Measurements from ENCODE around the gene LPO.

Gene LPO

DNA sequence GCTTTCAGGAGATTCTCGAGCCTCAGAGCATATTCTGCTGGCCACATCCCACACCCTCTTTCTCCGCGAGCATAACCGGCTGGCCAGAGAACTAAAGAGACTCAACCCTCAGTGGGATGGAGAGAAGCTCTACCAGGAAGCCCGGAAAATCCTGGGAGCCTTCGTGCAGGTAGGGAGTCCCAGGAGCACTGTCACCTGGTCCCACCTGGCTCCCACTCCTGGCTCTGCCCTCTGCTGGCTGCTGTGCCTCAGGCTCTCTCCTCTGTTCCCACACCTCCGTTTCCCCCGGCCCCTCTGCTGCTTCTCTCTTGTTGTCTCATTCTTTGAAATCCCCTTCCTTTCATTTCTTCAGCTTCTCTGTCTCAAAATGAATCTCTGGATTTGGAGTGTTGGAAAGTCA, 16.4 kb downstream of the LPO start:
- DNase-seq (ENCODE audit: low spot score) (no peak), FAIRE-seq (no peak)

DNA sequence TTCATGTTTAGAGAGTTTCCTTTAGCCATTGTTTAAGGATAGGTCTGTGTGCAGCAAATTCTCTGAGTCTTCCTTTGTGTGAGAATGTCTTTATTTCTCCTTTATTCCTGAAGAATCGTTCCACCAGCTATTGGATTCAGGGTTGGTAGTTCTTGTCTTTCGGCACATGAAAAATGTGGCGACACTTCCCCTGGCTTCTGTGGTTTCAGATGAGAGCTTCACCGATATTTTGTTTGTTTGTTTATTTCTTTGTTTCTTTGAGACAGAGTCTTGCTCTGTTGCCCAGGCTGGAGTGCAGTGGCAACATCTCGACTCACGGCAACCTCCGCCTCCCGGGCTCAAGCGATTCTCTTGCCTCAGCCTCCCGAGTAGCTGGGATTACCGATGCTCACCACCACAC, 23.8 kb downstream of the LPO start:
- FAIRE-seq, result no peak
- DNase-seq (ENCODE audit: low spot score), result no peak

DNA sequence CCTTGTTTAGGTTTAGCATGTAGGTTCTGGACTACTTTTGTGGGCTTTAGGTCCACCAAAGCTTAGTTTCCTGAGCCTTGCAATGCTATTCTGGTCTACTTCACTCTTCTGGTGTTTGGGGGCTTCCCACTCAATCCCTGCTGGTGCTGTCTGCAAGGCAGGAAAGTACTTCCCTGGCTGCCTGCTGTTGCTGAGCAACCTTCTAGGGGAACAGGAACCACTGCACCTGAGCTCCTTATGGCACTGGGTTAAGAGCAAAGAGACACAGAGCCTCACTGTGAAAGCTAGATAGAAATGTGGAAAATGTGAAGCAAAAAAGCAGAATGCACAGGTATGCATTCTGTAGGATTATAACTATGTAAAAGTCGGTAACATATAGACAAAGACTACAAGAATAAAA, 25.4 kb downstream of the LPO start:
- FAIRE-seq (no peak), DNase-seq (ENCODE audit: low spot score) (no peak)

DNA sequence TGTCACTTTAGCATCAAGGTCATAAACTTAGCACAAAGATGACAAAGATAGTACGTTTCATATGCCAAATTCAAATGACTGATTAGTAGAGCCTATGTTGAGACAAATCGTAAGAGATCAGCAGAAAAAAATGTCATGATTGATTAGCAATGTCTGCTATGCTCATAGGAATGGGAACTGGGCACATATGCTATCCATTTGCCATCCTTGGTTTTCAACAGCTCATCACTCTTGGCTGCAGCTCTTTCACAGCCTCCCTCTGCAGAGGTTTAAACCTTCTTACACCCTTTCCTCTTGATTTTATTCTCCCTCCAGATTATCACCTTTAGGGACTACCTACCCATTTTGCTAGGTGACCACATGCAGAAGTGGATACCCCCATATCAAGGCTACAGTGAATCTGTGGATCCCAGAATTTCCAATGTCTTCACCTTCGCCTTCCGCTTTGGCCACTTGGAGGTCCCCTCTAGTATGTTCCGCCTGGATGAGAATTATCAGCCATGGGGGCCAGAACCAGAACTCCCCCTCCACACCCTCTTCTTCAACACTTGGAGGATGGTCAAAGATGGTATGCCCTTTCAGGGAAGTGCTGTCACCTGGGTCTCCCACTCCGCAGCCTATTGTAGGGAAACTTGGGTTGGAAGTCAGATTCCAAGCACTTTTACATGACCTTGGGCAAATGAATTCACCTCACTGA, 26.2 kb downstream of the LPO start:
- DNase-seq (ENCODE audit: low spot score) (no peak), FAIRE-seq (peak; percentile 81)

DNA sequence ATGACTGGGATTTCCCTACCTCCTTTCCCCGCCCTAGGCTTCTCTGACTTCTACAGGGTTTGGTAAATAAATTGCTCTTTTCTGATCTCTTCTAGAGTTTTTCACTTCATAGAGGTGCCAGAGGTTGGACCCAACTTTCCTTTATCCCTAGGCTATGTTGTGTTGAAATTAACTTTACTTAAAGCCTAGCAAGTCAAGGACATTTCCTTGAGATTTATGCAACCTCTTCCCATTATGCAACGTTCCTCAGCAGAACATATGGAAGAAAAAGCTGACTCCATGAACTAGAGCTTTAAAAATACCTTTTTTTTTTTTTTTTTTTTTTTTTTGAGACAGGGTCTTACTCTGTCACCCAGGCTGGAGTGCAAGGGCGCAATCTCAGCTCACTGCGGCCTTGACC, 26.9 kb downstream of the LPO start:
- no peak for FAIRE-seq
- DNase-seq (ENCODE audit: low spot score), result no peak

DNA sequence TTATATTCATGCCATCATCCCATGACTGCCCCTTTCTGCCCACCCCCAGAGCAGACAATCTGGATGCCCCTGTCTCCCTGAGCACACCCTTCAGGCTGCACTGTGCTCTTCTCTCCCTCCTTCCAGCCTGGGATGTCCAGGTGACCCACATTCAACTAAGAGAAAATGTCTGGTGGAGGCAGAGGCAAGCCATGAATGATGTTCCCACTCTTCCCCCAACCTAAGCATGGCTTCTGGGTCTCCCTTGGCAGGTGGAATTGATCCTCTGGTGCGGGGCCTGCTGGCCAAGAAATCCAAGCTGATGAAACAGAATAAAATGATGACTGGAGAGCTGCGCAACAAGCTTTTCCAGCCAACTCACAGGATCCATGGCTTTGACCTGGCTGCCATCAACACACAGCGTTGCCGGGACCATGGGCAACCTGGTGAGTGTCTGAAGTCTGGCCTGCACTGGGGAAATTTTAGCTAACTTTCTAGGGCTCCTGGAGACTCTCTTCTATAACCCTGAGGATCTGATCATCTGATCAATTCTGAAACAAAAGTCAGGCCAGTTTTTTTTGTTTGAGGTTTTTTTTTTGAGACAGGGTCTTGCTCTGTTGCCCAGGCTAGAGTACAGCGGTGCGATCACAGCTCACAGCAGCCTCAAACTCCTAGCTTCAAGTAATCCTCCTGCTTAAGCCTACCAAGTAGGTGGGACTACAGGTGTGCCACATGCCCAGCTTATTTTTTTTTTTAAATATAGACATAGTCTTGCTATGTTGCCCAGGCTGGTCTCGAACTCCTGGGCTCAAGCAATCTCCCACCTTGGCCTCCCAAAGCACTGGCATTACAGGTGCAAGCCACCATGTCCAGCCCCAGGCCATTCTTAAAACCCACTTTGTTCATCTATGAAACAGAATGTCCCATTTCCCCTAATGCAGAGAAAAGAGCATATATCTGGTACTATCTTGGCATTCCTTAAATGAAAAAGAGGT, 27.8 kb downstream of the LPO start:
- FAIRE-seq (peak; percentile 53), DNase-seq (ENCODE audit: low spot score) (no peak)

DNA sequence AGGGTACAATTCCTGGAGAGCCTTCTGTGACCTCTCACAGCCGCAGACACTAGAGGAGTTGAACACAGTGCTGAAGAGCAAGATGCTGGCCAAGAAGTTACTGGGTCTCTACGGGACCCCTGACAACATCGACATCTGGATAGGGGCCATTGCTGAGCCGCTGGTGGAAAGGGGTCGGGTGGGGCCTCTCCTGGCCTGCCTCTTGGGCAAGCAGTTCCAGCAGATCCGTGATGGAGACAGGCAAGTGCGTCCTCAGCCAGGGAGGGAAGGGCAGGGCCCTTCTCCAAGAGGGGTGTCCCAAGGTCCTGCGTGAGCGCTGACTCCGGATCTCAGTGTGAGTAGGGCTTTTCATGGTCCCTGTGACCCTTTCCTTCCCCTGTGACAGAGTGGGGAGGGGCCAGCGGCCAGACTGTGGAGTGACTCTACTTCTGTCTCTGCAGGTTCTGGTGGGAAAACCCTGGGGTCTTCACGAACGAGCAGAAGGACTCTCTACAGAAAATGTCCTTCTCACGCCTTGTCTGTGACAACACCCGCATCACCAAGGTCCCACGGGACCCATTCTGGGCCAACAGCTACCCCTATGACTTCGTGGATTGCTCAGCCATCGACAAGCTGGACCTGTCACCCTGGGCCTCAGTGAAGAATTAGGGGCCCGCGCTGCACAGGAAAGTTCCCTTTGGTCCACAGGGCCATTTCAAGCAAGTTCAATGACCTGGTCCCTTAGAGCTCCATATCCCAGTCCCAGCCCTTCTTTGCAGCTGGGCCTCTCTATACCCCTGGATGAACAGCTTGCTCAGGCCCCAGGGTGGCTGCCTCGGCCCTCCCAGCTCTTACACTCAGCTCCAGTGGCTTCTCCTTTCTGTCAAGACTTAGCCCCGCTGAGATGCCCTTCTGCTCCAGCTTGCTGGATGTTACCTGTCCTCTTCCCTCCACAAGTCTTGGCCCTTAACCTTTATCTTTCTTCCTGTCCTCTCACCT, 29.3 kb downstream of the LPO start:
- no peak for DNase-seq (ENCODE audit: low spot score)
- no peak for FAIRE-seq

DNA sequence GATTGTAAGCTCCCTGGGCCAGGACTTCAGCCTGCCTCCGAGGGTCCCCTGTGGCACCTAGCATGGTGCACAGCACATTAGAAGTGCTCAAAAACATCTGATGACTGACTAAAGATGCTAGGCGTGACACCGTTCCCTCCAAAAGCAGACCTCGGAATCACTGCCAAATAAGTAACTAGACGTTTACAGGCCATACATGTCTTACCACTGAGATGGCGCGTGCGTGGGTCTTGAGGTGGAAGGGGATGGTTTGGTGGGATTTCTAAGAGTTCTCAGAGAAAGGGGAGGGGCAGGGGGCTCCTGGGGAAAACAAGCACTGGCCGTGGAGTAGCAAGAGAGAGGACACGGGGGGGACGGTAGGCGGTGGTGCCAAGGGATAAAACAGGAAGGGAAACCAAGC, 29.9 kb downstream of the LPO start:
- DNase-seq (ENCODE audit: low spot score) (no peak), FAIRE-seq (peak; percentile 44)

DNA sequence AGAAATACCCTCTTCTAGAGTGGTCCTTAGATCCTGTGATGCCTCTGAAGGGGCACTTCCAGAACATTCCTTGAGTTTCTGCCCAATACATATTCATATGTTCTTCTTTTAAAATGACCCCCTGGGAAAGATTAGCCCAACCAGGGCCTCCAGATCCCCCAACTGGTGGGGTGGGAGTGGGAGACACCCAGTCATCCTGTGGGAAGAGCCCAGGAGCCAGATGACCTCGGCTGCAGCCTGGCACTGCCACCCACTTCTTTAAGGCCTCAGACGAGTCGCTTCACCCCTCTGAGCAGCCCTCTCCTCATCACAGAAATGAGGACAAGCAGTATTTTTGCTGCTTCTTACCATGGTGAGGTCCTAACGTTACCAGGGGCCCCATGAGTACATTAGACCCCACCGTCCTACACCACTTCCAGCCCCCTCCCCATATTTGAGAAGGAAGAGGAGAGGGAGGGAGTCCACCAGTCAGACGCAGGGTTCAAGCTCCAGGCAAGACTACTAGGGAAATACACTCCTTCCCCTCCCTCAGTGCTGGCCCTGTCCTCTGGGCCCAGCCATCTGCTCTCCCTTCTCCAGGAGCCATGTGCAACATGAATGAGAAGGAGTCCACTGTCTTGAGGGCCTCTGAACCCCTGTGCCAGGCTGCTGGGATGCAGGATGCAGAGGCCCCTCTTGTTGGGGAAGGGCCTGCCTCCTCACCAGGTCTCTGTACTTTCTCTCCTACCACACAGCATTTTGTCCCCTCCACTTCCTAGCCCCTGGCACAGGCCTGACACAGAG, 30.6 kb downstream of the LPO start:
- no peak for FAIRE-seq
- no peak for DNase-seq (ENCODE audit: low spot score)

DNA sequence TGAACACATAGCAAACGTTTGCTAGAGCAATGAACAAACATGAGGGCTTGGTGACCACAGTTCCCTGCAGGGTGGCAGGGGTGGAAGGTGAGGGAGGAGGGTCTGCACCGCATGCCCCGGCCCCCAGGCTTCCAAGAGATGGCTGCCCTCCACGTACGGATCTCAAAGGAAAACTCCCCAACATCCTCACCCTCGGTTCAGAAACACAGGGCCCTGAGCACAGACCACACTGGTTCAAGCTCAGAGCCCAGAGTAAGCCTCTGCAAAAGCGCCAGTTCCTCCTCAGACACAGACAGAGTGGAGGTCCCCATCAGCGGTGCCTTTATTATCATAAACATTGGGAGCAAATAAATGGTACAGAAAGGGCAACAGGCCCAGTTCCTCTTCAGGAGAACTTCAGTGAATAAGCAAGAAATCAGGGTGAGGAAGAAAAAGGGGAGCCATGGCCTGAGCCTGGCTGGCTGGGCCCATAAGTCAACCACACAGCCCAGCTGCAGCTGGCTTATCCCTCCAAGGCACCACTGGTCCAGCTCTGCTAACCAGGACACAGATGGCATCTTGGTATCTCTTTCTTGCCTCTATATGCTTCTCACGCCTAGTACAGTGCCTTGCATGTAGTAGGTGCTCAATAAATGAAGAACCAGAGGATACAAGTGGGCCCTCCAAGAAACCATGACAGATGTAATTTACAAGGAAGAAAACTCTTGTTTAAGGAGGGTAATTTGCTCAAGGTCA, 31.3 kb downstream of the LPO start:
- FAIRE-seq, result no peak
- no peak for DNase-seq (ENCODE audit: low spot score)

DNA sequence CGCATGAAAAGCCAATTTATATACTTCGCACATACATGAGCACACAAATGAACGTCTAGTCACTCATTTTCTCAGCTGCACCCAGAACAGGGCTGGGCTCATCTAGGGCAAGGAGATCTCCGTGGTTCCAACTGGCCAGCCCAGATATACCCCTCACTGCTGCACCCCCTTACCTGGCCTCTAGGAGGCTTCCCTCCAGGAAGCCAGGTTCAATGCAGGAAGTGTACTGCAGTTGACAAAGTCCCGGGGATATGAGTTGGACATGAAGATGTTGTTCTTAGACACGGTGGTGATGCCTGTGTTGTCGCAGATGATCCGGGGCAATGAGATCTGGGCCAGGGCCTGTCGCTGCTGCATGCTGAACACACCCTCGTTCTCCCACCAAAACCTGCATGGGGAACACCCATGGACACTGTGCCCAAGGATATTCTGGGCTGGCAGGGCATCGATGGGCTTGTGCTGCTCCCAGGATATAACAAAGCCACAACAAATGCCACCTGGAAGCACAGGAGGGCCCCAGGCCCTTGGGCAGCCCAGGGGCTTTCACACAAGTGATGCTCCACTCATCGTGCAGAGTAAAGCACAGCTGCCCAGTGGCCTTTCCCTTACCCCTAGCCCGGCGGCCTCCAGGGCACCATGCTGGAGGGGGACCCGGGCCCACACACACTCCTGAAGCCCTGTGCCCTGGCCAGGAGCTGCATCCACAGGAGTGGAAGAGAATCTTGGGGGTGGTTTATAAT, 32.3 kb downstream of the LPO start:
- no peak for DNase-seq (ENCODE audit: low spot score)
- no peak for FAIRE-seq

DNA sequence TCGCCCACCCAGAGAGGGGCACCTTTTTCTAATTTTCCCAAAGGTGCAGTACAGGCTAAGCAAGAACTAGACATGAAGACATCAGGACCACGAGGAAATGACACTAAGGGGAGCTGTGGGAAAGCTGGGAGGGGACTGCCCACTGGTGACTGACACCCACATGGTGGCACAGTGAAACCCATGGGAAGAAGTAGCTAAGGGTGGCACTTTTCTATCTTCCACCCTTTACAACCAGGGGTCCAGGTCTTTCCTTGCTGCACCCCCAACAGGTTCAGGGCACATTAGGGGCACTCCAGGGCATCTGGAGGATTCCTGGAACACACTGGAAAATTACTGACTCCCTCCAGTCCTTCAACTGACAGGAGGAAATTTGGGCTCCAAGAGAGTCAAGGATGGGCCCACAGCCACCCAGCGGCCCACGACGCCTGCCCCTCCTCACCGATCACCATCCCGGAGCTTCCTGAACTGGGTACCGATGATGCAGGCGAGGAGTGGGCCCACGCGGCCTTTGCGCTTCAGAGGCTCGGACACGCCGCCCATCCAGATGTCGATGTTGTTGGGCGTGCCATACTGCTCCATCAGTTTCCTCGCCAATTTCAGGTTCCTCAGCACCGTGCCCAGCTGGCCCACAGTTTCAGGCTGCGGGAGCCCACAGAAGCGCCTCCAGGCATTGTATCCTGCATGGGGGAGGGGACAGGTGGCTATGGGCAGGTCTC, 33.0 kb downstream of the LPO start:
- DNase-seq (ENCODE audit: low spot score) (no peak), FAIRE-seq (peak; percentile 79)

DNA sequence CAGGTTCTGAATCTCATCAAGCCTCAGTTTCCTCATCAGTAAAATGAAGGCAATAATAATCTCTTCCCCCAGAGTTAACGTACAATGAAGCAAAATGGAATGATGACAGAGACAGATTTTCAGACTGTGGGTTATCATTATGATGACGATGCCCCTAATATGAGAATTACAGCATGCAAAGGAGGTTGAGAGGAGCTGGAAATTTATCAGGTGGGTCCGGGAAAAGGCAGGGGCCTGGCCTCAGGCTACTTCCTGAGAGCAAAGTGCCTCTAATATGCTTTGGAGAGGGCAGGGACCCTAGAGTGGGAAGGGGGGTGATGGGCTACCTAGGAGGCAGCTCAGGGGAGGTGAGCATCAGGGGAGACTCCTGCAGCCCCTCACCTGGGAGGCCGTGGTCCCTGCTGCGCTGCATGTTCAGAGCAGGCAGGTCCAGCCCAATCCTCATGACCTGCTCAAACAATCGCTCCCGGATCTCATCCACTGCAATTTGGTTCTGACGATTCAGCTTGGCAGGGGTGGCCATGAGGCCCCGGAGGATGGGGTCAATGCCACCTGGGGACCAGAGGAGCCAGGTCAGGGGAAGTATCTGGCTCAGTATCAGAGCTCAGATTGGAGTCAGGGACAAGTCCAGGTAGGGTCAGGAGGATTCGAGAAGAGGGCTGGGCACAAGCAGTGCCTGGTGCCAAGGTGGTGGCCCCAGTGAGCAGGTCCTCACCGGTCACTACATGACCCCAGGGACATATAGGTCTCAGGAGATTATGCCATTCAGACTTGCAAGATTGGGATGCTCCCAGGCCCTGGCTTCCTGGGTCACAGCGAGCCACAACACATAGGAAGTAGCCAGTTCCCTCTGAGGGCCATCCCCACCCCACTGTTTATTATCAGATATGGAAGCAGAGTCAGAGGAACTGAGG, 34.2 kb downstream of the LPO start:
- peak; percentile 6 for DNase-seq (ENCODE audit: low spot score)
- FAIRE-seq, result peak; percentile 5

DNA sequence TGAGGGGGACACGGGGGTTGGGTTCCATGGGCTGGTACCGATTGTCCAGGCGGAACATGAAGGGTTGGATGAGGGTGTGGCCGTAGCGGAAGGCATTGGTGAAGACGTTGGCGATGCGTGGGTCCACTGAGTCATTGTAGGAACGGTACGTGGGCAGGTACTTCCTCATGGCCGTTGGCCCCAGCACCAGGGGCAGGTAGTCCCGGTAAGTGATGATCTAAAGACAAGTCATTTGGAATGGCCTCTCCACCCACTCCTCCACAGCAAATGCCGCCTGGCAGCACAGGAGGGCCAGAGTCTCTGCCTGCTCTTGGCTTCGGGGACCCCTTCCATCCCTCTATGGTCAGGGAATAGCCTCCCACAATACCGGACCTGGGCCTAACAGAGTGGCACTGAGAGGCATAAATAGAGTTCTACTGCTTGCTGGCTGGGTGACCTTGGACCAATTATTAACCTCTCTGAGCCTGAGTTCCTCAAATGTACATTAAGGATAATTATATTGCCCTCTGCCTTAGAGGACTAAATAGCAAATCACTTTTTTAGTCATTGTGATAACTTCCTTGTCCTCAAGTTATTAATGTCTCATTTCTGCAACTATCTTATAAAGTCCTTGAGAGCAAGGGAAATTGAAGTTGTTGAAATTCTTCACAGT, 35.2 kb downstream of the LPO start:
- peak; percentile 83 for FAIRE-seq
- peak; percentile 5 for DNase-seq (ENCODE audit: low spot score)

DNA sequence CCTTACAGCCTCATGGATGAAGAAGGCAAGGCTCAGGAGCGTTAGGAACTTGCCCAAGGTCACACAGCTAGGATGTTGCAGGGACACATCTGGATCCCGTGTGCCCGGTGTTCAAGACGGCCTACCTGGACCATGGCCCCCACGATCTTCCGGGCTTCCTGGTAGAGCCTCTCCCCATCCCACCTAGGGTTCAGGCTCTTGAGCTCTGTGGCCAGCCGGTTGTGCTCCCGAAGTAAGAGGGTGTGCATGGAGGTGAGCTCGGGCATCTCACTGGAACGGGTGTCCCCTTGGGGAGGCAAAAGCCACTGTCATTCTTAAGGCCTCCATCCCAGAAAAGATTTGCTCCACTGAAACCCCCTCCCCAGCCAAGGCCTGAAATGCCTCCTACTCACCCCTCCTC, 37.0 kb downstream of the LPO start:
- peak; percentile 10 for DNase-seq (ENCODE audit: low spot score)
- peak; percentile 5 for FAIRE-seq

DNA sequence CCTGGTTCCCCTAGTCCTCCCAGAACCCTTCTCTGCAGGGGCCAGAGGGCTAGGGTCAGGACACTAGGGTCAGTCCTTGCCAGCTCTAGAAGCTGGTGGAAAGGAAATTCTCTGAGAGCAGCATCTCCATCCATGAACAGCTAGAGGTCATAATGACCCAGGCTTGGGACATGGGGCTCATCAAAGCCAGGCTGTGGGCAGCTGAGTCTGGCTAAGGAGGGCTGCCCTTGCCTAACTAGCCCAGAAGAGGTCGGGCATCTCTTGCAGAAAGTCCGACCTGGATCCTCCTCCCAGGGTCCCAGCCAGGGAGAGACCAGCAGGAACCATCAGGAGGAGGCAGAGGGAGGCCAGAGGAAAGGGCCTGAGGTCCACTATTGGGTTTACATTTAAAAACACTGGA, 38.0 kb downstream of the LPO start:
- no peak for FAIRE-seq
- DNase-seq (ENCODE audit: low spot score), result no peak
